ENCODE results near the gene ATE1. TPM values are rescaled to one million over a fixed set of nuclear protein-coding genes. Genes with fewer than 3 reads are reported as not detected.
"Not testable (repeated sequence)": the region's sequence is repeated elsewhere in the genome, so short reads cannot be mapped to it uniquely, and the experiment has no call there.

The ATE1 gene
- total and polyA plus RNA-seq, 2 donors (not counting 1 experiment from before 2014, with no cell fraction given): 19.3 to 28.1 TPM

- no peaks in the 10 kb centered on the region for H3K4me1 ChIP-seq (ENCODE audit: control insufficient read depth, extremely low read depth, insufficient read depth, low read length)
- H3K36me3 ChIP-seq (ENCODE audit: control insufficient read depth, insufficient read depth, low read length): no peaks in the 10 kb centered on the region
- H3K4me3 ChIP-seq (replicated peaks in 1 of 4; ENCODE audit: control extremely low read depth in 1 of 4, insufficient read depth in 1 of 4, low read depth in 3 of 4, low read length in 4 of 4): no peak overlapping the region
- no peak overlapping the region for H3K27ac ChIP-seq (ENCODE audit: insufficient read depth, low read length)
- no peak overlapping the region for H3K9ac ChIP-seq (ENCODE audit: insufficient read depth, low read length)
- H3K27me3 ChIP-seq (ENCODE audit: control insufficient read depth, insufficient read depth, low read length): no peaks in the 10 kb centered on the region
- no peaks in the 10 kb centered on the region for H3K79me2 ChIP-seq (ENCODE audit: control insufficient read depth, insufficient read depth, low read length)
- no peak for DNase-seq (ENCODE audit: low read depth in 2 of 2)
- no peaks in the 10 kb centered on the region for H4K20me1 ChIP-seq (ENCODE audit: control insufficient read depth, extremely low read depth, insufficient read depth, low read length)
- no peak overlapping the region for H2AFZ ChIP-seq (ENCODE audit: low read length)
- no peaks in the 10 kb centered on the region for H3K9me3 ChIP-seq (ENCODE audit: control insufficient read depth, insufficient read depth, low read depth, low read length)
- TF ChIP-seq EZH2 (IDR thresholded peaks at IDR 0.05; ENCODE audit: low read length, missing control alignments): no peak
- no peak for TF ChIP-seq CTCF (conservative IDR thresholded peaks at IDR 0.05 in 1 of 2, IDR thresholded peaks at IDR 0.05 in 1 of 2; ENCODE audit: low read depth in 1 of 2, low read length in 2 of 2)
- H3K4me2 ChIP-seq (ENCODE audit: extremely low read depth, insufficient read depth, low read length): no peak overlapping the region
Measured at GRCh38 chr10:121830101-121830500, 97.7 kb downstream of the ATE1 start.

GRCh38 chr10:121828045-121828444, 99.8 kb downstream of the ATE1 start:
- H3K27ac ChIP-seq (ENCODE audit: insufficient read depth, low read length): no peak overlapping the region
- no peaks in the 10 kb centered on the region for H3K9me3 ChIP-seq (ENCODE audit: control insufficient read depth, insufficient read depth, low read depth, low read length)
- no peaks in the 10 kb centered on the region for H3K27me3 ChIP-seq (ENCODE audit: control insufficient read depth, insufficient read depth, low read length)
- no peaks in the 10 kb centered on the region for H3K36me3 ChIP-seq (ENCODE audit: control insufficient read depth, insufficient read depth, low read length)
- H3K79me2 ChIP-seq (ENCODE audit: control insufficient read depth, insufficient read depth, low read length): no peaks in the 10 kb centered on the region
- H3K4me3 ChIP-seq (replicated peaks in 1 of 4; ENCODE audit: control extremely low read depth in 1 of 4, insufficient read depth in 1 of 4, low read depth in 3 of 4, low read length in 4 of 4): no peak overlapping the region
- TF ChIP-seq EZH2 (IDR thresholded peaks at IDR 0.05; ENCODE audit: low read length, missing control alignments) (no peak), CTCF (conservative IDR thresholded peaks at IDR 0.05 in 1 of 2, IDR thresholded peaks at IDR 0.05 in 1 of 2; ENCODE audit: low read depth in 1 of 2, low read length in 2 of 2) (no peak)
- H2AFZ ChIP-seq (ENCODE audit: low read length): no peak overlapping the region
- H3K4me1 ChIP-seq (ENCODE audit: control insufficient read depth, extremely low read depth, insufficient read depth, low read length): no peaks in the 10 kb centered on the region
- DNase-seq (ENCODE audit: low read depth in 2 of 2): no peak
- no peaks in the 10 kb centered on the region for H4K20me1 ChIP-seq (ENCODE audit: control insufficient read depth, extremely low read depth, insufficient read depth, low read length)
- H3K4me2 ChIP-seq (ENCODE audit: extremely low read depth, insufficient read depth, low read length): no peak overlapping the region
- no peak overlapping the region for H3K9ac ChIP-seq (ENCODE audit: insufficient read depth, low read length)

- H3K9me3 ChIP-seq (ENCODE audit: control insufficient read depth, insufficient read depth, low read depth, low read length); H3K36me3 ChIP-seq (ENCODE audit: control insufficient read depth, insufficient read depth, low read length); H3K79me2 ChIP-seq (ENCODE audit: control insufficient read depth, insufficient read depth, low read length); H3K27me3 ChIP-seq (ENCODE audit: control insufficient read depth, insufficient read depth, low read length); H3K4me2 ChIP-seq (ENCODE audit: extremely low read depth, insufficient read depth, low read length); H2AFZ ChIP-seq (ENCODE audit: low read length); H4K20me1 ChIP-seq (ENCODE audit: control insufficient read depth, extremely low read depth, insufficient read depth, low read length); H3K9ac ChIP-seq (ENCODE audit: insufficient read depth, low read length); DNase-seq (ENCODE audit: low read depth in 2 of 2); H3K4me3 ChIP-seq (replicated peaks in 1 of 4; ENCODE audit: control extremely low read depth in 1 of 4, insufficient read depth in 1 of 4, low read depth in 3 of 4, low read length in 4 of 4); H3K27ac ChIP-seq (ENCODE audit: insufficient read depth, low read length); H3K4me1 ChIP-seq (ENCODE audit: control insufficient read depth, extremely low read depth, insufficient read depth, low read length): not testable (repeated sequence)
Measured at GRCh38 chr10:121826773-121827172, 101.1 kb downstream of the ATE1 start.

Measured in fibroblast of lung (primary cell).